ENCODE measurements around the gene IL16. TPM values are rescaled to one million over a fixed set of nuclear protein-coding genes. Genes with fewer than 3 reads are reported as not detected.

Gene IL16
- total and polyA plus RNA-seq, 9 of the 15 experiments (the other 6 are each of a cell fraction or from before 2014, with no cell fraction given): 1.4 to 18.8 (median 10.6) TPM

DNA sequence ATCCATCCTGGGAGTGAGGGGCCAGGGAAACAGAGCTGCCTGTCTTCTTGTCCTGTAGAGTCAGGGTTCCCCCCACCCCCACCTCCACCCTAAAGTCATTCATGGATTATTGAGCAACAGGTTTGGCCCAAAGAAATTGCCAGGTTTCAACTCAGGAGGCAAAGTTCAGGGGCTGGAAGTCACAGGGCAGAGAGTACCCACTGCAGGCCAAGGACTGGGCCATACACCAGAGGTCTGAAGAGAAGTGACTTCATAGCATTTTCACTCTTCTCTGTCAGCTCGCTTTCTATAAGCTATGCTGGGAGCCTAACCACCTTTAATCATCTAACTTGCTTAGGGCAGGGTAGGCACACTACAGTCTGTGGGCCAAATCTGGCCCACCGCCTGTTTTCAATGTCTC, 77.2 kb downstream of the IL16 start (continued):
- TF ChIP-seq MGA (IDR thresholded peaks at IDR 0.05): no peak
- no peak for TF ChIP-seq MCM2 (IDR thresholded peaks at IDR 0.05; ENCODE audit: low read depth)
- no peak for TF ChIP-seq PRMT5 (CRISPR knock-in tag; IDR thresholded peaks at IDR 0.05)
- TF ChIP-seq ARID2 (IDR thresholded peaks at IDR 0.05): no peak
- no peak for TF ChIP-seq ETS2 (tag; IDR thresholded peaks at IDR 0.05; ENCODE audit: borderline replicate concordance, poor library complexity, severe bottlenecking)
- TF ChIP-seq CC2D1A (IDR thresholded peaks at IDR 0.05): no peak
- TF ChIP-seq ZNF583 (CRISPR knock-in tag; IDR thresholded peaks at IDR 0.05): no peak
- no peak for TF ChIP-seq POLR2B (IDR thresholded peaks at IDR 0.05; ENCODE audit: low read depth, partially characterized antibody)
- no peak for TF ChIP-seq HDAC2 (IDR thresholded peaks at IDR 0.05)
- TF ChIP-seq MAFG (tag; conservative IDR thresholded peaks at IDR 0.05): no peak
- TF ChIP-seq ZNF232 (CRISPR knock-in tag; IDR thresholded peaks at IDR 0.05): no peak
- no peak for TF ChIP-seq HOXB6 (CRISPR knock-in tag; IDR thresholded peaks at IDR 0.05; ENCODE audit: borderline replicate concordance)
- no peak for TF ChIP-seq LARP7 (IDR thresholded peaks at IDR 0.05)
- no peak for TF ChIP-seq MYBL2 (IDR thresholded peaks at IDR 0.05; ENCODE audit: low read depth)
- no peak for TF ChIP-seq MYBL2 (CRISPR knock-in tag; IDR thresholded peaks at IDR 0.05; ENCODE audit: borderline replicate concordance)
